NCI-H2196 treated with DMSO at 0.1 percent for 48 hours (cell line): ENCODE results near the gene PPP2R2C.

Experiments
- DNase-seq: peaks from one replicate; lab custom pipeline; 2025; ENCODE audit not compliant: unreplicated experiment; lab: John Stamatoyannopoulos, UW

PPP2R2C gene

DNA sequence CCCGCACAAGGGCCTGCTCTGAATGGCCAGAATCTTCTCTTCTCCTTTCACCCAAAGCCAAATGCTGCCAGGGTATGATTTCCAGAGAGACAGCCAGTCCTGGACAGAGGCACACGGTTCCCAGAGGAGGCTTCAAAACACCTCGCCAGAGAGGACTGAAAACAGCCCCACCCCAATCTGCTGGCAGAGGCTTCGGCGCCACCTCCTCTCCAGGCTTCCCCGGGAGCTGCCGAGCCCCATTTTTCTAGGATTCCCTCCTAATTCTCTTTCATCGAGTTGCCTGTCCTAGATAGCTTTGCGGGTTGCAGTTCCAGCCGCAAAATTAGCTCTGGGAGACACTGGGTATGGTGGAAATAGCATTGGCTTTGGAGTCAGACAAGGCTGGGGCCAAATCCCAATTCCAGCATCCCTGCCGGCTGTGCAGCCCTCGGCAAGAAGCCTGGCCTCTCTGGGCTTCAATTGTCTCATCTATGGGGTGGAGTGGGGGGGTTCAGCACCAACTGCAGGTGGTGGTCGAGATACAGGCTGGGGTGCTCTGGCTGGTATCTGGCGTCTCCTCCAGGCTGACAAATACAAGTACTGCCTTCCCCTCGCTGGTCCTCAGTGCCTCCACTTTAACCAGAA is 22.6 kb downstream of the PPP2R2C start:
- DNase-seq: no peak

DNA sequence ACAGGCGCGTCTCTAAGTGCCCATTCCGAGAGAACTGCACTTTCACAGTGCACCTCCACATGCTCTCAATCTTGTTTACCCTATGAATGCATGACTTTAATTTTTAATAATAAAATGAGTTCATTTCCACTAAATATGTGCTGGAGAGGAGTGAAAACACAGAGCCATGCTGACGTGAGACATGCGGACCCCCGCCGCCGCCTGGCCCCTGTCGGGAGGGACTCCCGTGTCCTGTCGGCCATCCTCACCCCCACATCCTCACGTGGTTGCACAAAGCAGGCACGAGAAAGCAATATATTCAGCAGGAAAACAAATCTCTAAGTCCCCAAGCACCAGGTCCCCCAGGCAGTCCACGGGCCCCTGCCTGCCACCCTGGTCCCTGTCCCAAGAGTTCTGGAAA is 23.1 kb downstream of the PPP2R2C start:
- no peak for DNase-seq

- no peak for DNase-seq
These were observed 23.8 kb downstream of the PPP2R2C start for GRCh38 chr4:6448476-6449170.

DNA sequence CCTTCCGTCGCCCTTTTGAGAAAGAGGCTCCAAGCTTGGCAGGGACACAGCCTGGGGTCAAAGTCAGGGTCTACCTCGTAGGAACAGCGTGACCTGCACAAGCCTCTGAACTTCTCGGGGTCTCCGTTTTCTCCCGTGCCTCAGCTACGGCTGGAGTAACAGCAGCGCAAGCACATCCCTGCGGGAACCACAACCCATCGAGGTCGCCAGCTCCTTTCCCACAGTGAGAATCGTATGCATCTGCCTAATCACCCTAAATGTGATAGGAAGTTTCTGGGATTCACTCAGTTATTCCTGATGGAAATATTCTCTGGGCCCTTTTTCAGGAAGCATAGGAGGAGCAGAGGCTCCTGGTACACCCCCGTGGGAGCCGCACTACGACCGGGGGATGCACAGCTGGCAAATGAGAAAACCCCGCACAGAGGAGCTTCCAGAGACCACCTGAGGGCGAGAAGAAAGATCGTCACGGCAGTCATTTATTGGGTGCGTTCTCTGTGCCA is 24.7 kb downstream of the PPP2R2C start:
- DNase-seq: no peak

- DNase-seq: no peak
These were observed 25.6 kb downstream of the PPP2R2C start for GRCh38 chr4:6446538-6447451.

DNA sequence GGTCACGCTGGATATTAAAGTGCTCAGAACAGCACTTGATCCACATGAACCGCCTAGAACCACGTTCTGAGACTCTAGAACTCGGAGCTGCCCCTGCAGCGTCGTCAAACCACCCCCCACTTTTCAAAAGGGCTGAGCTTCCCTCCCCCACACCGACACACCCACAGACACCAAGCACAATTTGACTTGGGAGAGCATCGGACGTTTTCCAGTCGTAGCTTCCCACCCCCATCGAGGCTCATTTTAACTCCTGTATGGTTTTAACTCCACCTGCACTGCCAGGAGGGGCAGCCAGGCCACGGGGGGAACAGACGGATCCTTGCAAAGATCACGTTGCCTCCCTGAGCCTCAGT is 26.3 kb downstream of the PPP2R2C start:
- no peak for DNase-seq

GRCh38 chr4:6445403-6446129 is 26.8 kb downstream of the PPP2R2C start:
- no peak for DNase-seq

DNA sequence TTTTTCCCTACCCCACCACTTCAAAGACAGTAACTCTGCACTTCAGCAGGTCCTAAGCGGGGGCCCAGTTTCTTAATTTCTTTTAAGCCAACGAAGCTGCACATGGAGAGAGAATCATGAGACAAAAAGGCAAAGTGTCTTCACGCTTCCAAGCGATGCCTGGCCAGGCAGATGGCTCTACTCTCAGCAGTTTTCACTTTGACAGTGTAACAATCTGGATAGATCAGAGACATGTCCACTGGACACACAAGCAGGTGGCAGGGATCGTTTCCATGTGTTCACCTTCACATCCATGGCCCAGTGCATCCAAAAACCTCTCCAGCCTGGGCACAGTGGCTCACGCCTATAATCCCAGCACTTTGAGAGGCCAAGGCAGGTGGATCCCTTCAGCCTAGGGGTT is 27.8 kb downstream of the PPP2R2C start:
- DNase-seq: no peak

- no peak for DNase-seq
These were observed 29.1 kb downstream of the PPP2R2C start for GRCh38 chr4:6443035-6444023.

GRCh38 chr4:6442555-6442954 is 29.9 kb downstream of the PPP2R2C start:
- no peak for DNase-seq

DNA sequence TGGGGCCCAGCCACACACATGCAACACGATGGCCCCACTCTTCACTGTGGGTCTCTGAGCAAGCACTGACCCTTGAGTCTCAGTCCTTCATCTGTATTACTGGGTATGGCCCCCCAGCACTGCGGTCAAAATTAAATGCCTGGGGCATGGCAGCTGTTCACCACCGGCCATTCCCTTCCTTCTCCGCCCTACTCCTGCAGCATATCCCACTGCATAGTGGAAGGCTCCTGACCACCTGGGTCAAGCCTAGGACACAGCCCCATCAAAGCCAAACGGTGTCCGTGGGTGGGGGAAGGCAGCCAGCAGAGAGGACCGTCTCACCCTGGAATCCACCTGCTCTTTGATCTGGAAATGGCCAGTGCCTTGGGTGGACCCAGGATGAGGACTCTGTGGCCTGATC is 30.7 kb downstream of the PPP2R2C start:
- no peak for DNase-seq

GRCh38 chr4:6441202-6441582 is 31.2 kb downstream of the PPP2R2C start:
- DNase-seq: no peak

DNA sequence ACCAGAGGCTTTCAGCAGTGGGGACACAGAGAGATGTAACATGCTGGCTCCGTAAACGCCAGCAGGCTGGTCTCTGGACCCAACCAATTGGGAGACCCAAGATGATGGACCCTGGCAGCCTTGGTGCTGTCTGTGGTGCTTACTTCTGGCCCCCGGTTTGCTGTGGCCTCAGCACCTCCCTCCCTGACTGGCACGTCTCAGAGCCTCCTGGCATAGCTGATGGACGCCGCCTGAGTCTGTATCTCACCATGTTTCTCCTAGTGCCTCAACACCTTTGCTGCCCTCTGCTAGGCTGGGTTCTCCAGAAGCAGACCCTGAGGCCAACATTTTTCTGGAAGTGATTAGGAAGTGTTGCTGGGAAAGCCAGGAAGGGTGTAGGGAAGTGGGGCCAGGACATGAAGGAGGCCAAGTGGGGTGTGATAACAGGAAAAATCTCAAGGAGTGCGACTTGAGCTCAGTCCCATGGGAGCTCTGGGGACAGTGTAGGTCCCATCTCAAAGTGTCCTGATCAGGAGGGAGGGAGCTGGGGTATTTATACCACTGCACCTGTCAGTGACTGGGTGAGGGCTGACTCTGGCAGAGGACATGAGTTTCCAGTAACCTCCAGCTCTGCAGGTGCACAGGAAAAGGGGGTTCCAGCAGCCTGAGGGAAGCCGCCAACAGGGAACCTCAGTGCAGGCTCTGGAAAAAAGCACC is 31.8 kb downstream of the PPP2R2C start:
- DNase-seq: no peak

GRCh38 chr4:6439120-6439762 is 33.2 kb downstream of the PPP2R2C start:
- no peak for DNase-seq

GRCh38 chr4:6437826-6438238 is 34.6 kb downstream of the PPP2R2C start:
- no peak for DNase-seq

- no peak for DNase-seq
These were observed 37.4 kb downstream of the PPP2R2C start for GRCh38 chr4:6435010-6435409.

GRCh38 chr4:6430927-6431326 is 41.5 kb downstream of the PPP2R2C start:
- DNase-seq: no peak

GRCh38 chr4:6427439-6428090 is 44.8 kb downstream of the PPP2R2C start:
- no peak for DNase-seq
